Amniotic stem cell (primary cell): Measurements from ENCODE around the gene CNIH3.
"Not testable (repeated sequence)": the region's sequence is repeated elsewhere in the genome, so short reads cannot be mapped to it uniquely, and the experiment has no call there.

Experiments used
- DNase-seq: peaks from one replicate; lab custom pipeline; 2025; lab: John Stamatoyannopoulos, UW

The CNIH3 gene

DNA sequence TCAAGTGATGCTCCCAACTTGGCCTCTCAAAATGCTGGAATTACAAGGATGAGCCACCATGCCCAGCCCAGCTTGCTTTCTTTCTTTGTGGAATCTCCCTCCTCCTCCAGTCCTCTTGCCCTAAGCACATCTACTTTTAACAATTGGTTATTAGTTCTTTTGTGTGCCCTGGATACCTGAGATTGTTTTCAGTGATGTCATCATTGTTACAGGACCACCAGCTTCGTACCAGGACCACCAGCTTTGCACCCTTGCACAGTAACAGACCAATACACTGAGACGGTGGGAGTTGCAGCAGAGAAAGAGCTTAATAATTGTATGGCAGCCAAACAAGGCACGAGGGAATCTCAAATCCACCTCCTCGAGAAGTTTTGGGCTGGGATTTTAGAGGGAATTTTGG, 71.3 kb downstream of the CNIH3 start:
- no peak for DNase-seq

DNA sequence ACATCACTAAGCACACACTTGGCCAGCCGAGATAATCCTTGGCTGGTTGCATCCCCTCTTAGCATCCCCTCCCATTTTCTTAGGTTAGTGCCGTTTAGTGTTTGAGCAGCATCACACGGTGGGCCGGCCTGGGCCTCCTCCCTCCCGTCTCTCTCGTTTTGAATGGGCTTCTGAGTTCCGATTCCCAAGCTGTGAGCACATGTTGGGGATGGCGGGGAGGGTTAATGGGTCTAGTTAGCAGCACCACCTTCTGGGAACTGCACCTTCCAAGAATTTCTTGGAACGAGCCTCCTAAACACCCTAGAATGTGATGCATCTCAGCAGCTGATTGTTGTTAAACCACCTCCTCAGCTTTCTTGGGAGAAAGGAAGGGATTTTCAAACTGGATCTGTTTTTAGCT, 73.3 kb downstream of the CNIH3 start:
- DNase-seq = no peak

DNA sequence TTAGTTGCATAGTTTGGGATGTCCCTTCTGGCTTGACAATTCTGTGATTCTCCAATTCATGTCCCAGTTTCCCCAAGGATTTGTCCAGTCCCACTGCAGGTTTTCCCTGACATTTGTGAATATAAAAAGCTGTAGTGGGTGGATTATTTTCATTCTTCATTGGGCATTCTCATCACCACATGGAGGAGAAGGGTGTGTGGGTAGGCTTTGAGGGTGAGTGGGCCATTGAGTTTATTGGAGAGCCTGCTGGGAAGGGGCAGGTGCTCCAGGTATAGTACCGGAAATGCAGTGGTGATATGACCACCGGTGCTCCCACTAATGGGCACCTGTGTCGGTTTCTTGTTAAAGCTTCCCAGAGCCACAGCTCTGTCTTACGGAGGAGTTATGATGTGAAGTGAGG, 74.5 kb downstream of the CNIH3 start:
- DNase-seq = no peak

DNA sequence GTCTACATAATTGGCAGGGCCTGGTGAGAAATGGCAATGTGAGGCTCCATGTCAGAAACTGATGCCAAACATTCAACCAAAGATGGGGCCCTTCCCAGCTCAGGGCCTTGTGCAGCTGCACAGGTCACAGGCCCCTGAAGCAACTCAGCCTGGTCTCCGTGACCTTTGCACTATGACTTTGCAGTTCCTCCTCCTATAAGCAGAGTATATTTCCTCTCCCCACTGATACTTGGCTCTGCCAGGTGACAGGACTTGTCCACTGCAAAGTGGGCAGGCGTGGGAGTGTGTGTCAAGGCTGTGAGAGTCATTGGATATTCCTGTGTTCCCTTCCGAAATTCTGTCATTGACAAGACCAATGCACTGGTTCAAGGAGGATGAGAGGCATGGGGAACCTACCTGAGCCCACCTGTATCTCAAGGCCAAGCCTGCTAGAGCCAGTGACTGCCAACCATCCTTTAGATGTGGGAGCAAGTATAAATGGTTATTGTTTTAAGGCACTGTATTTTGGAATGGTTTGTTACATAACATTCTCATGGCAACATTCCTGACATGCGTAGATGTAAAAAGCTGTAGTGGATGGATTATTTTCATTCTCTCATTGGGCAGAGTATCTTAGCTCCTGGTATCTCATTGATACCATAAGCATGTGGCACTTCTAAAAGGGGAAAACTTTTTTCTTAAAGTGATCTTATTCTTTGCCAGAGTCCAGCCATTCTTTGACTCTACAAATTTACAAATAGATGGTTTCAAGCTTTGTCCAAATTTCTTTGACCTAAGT, 75.2 kb downstream of the CNIH3 start:
- DNase-seq = no peak

DNA sequence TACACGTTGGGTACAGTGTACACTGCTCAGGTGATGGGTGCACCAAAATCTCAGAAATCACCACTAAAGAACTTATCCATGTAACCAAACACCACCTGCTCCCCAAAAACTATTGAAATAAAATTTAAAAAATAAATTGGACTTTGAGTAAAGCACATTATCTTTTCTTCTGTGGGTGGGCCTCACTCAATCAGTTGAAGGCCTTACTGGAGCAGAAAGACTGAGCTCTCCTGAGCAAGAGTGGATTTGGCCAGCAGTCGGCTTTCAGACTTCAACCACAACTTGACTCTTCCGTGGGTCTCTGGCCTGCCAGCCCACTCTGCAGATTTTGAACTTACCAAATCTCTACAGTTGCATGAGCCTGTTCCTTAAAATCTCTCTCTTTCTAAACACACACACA, 78.9 kb downstream of the CNIH3 start:
- DNase-seq = no peak

DNA sequence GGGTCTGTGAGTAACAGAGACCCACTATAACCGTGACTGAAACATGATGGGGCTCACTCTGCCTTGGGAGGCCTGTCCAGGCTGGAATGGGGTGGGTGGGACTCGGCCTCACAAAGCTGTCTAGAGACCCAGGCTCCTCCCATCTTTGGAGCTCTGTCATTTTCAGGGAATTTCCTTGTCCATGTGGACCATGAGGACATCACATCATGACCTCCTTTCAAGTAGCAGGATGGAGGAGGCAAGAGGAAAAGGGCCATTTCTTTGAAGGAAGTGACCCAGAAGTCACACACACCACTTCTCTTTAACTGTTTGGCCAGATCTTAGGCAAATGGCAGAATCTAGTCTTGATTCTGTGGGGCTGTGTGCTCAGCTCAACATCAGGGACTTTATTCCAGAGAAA, 79.9 kb downstream of the CNIH3 start:
- DNase-seq = no peak

DNA sequence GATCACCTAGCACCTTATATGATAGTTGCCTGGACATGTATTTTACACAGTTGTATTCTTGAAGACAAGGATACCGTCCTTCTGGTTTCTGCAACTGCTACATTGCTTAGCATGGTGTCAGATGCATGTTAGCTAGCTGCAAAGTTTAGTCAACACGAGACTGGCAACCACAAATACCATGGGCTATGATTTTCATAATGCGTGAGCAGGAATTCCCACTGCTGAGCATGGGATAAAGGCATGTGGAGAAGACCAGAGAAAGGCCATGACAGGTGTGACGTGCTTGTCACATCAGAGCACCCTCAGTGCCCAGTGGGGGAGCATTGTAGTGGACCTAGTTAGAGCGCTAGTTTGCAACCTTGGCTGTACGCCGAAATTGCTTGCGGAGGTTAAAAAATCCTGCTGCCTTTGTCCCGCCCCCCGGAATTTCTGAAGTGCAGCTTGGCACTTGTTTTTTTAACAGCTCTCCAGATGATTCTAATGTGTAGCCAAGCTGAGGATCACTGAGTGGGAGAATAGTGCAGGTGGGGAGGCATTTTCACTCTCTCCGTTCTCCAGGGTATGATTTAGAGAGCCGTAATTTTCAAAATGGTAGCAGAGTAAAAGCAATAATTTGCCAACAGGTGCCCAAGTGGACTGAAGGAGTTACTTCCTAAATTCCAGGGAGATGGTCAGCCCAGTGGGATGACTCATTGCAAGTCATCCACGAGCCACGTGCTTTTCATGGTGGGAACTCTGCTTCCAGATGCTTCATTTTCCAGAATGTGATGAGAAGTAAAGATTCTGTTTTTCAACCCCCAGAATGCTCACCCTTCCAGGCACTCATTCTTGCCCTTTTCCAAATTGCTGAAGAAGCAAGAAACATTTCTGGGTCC, 81.0 kb downstream of the CNIH3 start:
- DNase-seq = no peak

DNA sequence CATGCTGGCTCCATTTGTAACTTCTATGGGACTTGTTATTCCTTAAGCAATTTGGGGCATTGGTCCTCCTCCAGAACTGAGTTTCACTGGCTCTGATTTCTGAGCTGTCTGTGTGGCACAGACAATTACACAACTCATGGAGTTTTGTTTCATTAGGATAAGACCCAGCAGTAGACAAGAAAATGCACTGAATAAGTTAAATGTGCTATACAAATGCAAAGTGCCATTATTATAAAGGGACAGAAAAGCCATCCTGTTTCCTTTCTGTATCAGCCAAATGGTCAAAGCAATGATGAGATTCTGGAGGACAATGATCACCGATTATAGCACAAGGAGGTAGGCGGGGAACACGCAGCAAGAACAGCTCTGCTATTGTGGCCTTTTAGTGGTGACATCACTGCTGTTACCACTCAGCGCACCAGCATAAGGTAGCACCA, 81.9 kb downstream of the CNIH3 start:
- no peak for DNase-seq

DNA sequence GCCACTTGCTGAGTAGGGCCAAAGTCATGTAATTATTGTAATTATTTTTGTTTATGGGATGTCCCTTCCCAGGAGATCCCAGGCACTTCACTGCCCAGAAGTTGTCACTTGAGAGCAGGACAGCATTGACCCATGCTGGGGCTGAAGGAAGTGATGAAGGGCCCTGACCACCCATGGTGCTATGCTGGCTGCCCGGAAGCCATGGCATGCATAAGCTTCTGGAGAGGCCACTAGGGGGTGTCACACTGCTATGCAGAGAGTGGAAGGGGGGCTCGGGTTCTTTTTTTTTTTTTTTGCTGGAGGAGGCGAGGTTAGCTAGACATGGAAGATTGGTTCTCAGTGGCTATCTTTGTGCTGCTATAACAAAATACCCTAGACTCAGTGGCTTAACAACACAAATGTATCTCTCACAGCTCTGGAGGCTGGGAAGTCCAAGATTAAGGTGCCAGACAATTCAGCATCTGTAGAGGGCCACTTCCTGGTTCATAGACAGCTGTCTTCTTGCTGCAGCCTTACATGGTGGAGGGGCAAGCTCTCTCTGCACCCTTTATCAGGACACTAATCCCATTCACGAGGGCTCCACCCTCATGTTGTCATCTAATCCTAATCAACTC, 84.9 kb downstream of the CNIH3 start:
- no peak for DNase-seq

DNA sequence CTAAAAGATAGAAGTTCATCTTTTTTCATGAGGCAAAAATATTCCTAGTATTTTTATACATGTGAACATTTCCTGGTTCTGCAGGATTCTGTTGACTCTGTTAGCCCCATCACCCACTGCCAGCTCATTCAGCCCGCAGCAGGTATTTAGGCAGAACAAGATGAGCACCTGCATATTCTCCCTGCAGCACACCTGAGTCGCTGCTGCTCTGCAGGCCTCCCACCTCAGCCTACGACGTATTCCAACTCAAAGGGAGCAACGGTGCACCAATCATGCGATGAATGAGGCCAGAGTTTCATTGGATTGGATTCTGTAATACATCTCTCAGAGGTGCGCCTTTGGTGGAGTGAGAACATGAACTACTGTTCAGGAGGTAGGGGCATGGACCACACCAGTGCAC, 87.6 kb downstream of the CNIH3 start:
- no peak for DNase-seq

DNA sequence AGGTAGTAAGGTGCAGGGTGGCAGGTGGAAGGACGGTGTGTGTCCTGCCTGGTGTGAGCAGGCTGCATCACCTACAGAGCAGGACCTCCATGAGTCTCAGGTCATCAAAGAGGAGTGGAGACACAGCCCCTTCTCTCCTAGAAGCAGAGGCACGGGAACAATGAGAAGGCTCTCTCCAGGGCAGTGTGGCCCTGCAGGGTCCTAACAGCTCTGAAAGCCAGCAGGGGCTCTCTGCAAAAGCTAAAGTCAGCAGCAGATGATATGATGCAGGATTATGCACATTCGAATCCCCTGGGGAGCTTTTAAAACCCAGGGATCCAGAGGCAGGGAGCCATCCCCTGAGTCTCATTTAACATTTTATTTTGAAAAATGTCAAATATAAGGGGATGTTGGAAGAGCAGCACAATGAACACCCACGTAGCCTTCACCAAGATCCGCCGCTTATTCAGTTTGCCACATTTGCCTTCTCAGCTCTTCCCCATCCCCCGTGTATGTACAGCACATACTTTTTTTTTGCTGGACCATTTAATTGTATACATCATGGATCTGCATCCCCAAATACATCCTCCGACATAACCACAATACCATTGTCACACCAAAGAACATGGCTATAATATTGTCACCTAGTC, 88.1 kb downstream of the CNIH3 start:
- no peak for DNase-seq

DNA sequence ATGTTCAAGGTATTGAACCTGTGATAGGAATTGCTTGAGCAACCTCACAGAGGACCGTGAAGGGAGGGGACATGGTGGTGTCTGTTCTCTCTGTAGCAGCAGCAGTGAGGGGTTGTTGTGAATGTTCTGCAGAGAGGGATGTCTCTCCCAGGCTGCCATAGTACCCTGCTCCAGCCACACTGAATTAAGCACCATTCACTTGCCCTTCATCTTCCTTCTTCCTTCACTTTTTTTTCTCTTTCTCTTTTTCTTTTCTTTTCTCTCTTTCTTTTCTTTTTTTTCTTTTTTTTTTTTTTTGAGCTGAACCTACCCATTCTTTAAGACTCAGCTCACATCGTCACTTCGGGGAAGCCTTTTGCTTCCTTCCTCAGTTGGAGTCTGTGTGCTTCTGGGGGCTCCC, 89.5 kb downstream of the CNIH3 start:
- no peak for DNase-seq

DNA sequence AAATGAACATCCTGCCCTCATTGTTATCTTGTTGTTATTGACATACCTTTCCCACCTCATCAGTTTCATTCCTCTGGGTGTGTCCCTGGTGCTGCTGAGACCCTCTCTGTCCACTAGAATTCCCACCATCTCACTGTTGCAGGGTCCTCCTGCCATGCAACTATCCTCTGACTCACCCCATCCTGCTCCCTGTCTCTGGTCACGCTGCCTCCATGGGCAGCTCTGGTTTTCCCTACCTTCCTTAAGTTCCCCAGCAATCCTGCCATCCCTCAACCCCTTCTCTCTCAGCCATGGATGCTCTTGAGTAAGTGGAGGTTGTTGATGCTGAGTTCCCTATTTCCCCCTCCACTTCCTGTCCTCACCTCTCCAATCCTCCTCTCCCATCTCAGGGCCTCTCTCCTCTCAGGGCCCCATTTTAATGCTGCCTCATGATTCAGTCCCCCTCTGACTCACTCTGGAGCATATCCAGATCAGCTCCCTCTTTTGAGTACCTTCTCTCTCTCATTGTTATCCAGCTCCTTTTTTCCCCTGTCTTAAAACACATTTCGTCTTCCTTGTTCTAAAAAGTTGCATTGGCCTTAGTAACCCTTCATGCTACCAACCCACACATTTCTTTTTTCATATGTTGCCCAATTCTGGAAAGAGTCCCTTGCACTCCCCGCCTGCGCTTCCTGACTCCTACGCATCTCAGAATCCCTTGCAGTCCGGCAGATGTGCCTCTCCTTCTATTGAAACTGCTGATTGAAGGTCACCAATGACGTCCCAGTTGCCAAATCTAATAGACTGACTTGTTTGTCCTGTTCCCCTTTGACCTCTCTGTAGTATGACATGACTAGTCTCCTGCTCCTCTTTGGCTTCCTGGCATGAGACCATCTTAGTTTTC, 92.0 kb downstream of the CNIH3 start:
- DNase-seq = no peak

DNA sequence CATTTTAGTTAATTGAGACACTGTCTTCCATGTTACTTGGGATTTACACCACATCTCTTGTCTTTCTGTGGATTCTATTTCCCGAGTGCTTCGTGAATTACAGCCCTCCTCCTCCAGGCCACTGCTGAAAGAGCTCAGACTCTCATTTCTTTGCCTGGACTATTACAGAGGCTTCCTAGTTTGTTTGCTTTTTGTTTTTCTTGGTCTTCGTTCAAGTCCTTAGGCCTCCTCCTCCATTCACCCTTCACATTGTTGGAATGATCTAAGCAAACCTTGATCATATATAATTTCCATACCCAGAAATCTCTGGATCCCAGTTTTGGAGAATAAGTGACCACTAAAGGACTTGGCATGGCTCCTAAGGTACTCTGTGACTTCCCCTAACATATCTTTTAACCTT, 94.1 kb downstream of the CNIH3 start:
- DNase-seq = no peak

DNA sequence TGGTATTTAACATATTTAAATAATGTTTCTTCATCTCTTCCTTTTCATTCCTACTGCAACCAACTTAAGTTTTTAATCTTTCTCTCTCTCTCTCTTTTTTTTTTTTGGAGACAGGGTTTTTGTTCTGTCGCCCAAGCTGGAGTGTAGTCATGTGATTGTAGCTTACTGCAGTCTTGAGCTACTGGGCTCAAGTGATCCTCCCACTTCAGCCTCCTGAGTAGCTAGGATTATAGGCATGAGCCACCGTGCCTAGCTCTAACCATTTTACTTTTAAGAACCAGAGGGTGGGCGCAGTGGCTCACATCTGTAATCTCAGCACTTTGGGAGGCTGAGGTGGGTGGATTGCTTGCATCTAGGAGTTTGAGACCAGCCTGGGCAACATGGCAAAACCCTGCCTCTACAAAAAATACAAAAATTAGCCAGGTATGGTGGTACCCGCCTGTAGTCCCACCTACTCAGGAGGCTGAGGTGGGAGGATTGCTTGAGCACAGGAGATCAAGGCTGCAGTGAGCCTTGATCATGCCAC, 95.2 kb downstream of the CNIH3 start:
- DNase-seq = not testable (repeated sequence)

DNA sequence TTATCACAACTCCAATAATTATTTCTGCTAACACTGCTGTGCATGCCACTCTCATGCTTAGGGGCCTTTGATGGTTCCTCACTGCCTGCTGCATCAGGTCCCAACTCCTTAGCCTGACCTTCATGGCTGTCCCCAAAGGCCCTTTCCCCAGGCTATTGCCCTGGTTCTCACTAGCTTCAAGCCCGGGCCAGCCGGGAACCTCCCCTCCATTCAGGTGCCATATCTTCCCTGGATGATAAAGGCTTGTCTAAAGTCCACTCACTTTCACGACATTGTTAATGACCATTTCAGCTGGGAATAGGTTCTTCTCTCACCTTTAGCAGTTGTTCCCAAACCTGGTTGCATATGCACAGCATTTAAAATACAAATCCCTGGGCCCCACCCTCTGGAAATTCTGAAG, 95.8 kb downstream of the CNIH3 start:
- no peak for DNase-seq

DNA sequence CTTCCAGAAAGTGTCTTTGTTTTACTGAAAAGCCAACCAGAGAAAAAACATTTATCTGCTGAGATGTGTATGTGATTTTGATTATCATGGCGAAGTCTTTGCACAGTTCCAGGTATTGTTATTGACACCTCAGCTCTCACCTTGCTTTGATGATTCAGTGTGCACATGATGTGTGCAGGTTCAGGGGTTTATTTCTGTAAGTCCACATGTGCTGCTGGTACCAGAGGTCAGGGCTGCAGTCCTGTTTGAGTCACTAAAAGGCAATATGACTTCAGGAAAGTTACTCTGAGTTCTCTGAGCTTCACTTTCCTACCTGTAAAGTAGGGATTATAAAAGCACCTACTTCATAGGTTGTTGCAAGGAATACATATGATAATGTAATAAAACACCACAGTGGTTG, 97.1 kb downstream of the CNIH3 start:
- no peak for DNase-seq

DNA sequence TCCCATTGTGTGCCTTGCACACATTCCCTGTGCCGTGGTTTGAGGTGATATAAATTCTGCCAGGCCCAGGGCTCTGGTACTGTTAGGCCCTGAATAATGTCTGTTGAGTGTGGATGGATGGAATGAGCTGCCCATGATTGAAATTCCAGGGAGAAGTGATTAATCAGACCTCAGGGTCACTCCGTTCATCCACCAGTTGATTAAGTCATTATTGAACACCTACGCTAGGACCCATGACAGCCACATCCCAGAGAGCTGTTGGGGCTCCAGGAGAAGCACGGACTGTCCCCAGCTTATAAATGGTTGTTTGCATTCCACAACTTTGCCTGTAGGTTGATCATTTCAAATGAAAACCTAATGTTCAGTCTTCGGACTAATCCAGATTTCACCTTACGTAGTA, 98.4 kb downstream of the CNIH3 start:
- DNase-seq = no peak

DNA sequence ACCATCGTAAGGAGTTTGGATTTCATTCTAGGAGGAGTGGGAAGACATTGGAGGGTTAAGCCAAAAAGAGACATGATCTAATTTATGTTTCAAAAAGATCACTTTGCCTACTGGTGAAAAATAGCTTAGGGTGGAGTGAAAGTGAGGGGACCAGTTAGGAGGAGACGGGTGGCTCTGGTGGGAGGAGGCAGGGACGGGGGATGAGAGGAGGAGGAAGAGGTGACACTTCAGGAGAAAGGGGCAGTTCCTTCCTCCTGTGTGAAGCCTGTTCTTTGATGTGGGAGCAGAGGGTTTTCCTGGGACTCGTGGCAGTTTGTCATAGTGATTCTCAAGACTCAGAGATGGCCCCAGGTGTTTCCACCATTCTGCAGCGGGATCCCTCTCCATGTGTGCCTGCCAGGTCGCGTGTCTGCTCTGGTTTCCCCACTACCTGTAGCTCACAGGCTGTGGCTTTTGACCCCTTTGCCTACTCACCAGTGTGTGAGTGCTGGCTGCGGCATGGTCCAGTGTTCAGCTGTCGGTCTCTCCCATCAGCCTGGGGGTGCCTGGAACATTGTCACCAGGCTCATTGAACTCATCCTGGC, 102.4 kb downstream of the CNIH3 start:
- DNase-seq = no peak

DNA sequence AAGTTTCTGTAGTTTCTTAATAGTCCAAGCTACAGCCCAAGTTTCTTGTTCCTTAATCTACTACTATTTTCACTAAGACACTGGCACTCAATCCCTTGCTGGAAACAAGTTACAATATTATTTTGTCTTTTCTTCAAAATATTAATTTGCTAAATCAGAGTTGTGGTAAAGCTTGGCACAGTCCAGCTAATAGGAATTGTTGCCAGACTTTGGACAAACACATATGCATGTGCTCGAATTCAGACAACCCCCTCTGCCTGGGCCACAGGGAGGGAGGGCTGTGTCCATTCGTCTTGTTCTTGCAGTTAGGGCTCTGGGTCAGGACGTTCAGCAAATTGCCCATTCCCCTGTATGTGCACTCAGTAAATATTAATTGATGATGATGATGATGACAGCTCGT, 103.6 kb downstream of the CNIH3 start:
- no peak for DNase-seq

DNA sequence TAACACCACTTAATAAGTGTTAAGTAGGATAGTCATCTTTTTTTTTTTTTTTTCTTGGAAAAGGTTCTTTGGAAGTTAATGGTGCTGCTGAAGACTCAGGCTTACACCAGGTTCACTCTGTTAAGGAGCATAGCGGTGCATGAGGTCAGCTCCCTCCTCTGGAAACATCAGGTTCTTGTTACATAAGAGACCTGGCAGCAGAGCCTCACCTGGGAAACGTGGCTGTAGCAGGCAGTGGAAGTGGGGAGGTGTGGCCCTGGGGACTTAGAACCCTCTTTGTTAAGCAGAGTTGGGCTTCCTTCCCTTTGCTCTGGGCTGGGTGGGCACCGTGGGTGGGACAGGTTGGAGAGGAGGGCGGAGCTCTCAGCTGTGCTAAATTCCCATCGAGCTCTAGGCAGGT, 104.1 kb downstream of the CNIH3 start:
- no peak for DNase-seq
